OCI-LY1 (cell line): Measurements from ENCODE around the gene UBA6.

ENCODE experiments used
- H2AFZ ChIP-seq: fragments of 200-600 bp; sonication (generic), shearing (Covaris generic); 2 replicates; pipeline ENCODE4 v1.6.0; 2014; ENCODE audit warnings: antibody characterized with exemption, mild to moderate bottlenecking, low read length
- H3F3A ChIP-seq: fragments of 200-600 bp; sonication (generic), shearing (Covaris generic); 2 replicates; pipeline ENCODE4 v1.6.0; 2014; ENCODE audit warnings: mild to moderate bottlenecking, antibody characterized with exemption, low read length, moderate library complexity; ENCODE audit not compliant: insufficient read depth
- H3K27ac ChIP-seq: fragments of 200-600 bp; sonication (generic); 2 replicates; pipeline ENCODE4 v1.5.1; 2014; ENCODE audit warnings: low read length, mixed run types, mild to moderate bottlenecking, low read depth; ENCODE audit not compliant: poor library complexity, severe bottlenecking
- H3K27me3 ChIP-seq: fragments of 200-600 bp; sonication (generic); 2 replicates; pipeline ENCODE4 v1.6.0; 2014; ENCODE audit warnings: antibody characterized with exemption, mild to moderate bottlenecking, low read length, moderate library complexity; ENCODE audit not compliant: insufficient read depth
- H3K36me3 ChIP-seq: fragments of 200-600 bp; sonication (generic); 2 replicates; pipeline ENCODE4 v1.6.1; 2014; ENCODE audit warnings: mild to moderate bottlenecking, antibody characterized with exemption, low read length, moderate library complexity, mixed read lengths; ENCODE audit not compliant: insufficient read depth
- H3K4me1 ChIP-seq: fragments of 200-600 bp; sonication (generic); 2 replicates; pipeline ENCODE4 v1.5.1; 2014; ENCODE audit warnings: mild to moderate bottlenecking, low read length, moderate library complexity; ENCODE audit not compliant: insufficient read depth, severe bottlenecking
- H3K4me2 ChIP-seq: fragments of 200-600 bp; sonication (generic), shearing (Covaris generic); 2 replicates; pipeline ENCODE4 v1.6.1; 2014; ENCODE audit warnings: low read length
- H3K4me3 ChIP-seq: fragments of 200-600 bp; sonication (generic); 2 replicates; pipeline ENCODE4 v1.5.1; 2014; ENCODE audit warnings: low read length, low read depth, mild to moderate bottlenecking, mixed read lengths; ENCODE audit not compliant: poor library complexity, severe bottlenecking
- H3K79me2 ChIP-seq: fragments of 200-600 bp; shearing (Covaris generic); 2 replicates; pipeline ENCODE4 v1.6.1; 2016; ENCODE audit warnings: mixed run types, low read length, mixed read lengths; ENCODE audit not compliant: insufficient read depth
- H3K9ac ChIP-seq: fragments of 200-600 bp; sonication (generic), shearing (Covaris generic); 2 replicates; pipeline ENCODE4 v1.6.1; 2014; ENCODE audit warnings: mild to moderate bottlenecking, low read length, mixed read lengths
- H3K9me2 ChIP-seq: fragments of 200-600 bp; sonication (generic), shearing (Covaris generic); 2 replicates; pipeline ENCODE4 v1.6.1; 2014; ENCODE audit warnings: low read depth, mild to moderate bottlenecking, low read length, mixed read lengths
- H3K9me3 ChIP-seq: fragments of 200-600 bp; shearing (Covaris generic); 2 replicates; pipeline ENCODE4 v1.6.1; 2014; ENCODE audit warnings: low read length, mixed read lengths
- H4K20me1 ChIP-seq: fragments of 200-600 bp; sonication (generic), shearing (Covaris generic); 2 replicates; pipeline ENCODE4 v1.6.0; 2016; ENCODE audit warnings: mild to moderate bottlenecking, low read length; ENCODE audit not compliant: insufficient read depth
- EZH2 ChIP-seq: fragments of 200-600 bp; sonication (generic), shearing (Covaris generic); IDR thresholded peaks from 2 replicates; pipeline ENCODE4 v1.8.0; 2017; ENCODE audit warnings: borderline replicate concordance, mixed run types, mild to moderate bottlenecking, antibody characterized with exemption, low read length, moderate library complexity, mixed read lengths
- TF ChIP-seq, protein P1 (sequence below): fragments of 200-600 bp; sonication (generic), shearing (Covaris generic); IDR thresholded peaks from 2 replicates; pipeline ENCODE4 v1.5.1; 2017; ENCODE audit warnings: mild to moderate bottlenecking, antibody characterized with exemption, low read length, moderate library complexity, mixed read lengths

UBA6 gene

DNA sequence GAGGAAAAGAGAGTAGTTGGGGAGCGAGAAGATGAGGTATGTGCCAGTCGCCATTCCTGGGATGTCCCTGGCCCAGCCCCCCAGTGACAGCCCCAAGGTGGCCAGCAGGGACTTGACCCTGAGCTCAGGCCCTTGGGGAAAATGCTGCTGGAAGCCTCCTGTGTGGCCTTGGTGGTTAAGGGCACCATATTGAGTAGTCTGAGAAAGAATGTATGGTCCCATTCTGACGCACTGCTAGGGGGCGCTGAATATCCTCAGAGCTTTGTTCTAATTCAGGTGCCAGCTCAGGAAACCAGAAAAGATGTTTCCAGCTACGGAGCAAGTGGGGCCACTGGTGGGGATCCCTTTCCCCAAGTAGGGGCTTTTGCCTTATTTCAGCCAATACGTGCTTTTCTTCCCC is 14.0 kb upstream of the UBA6 start:
- H3K27ac ChIP-seq: no peak overlapping the region

DNA sequence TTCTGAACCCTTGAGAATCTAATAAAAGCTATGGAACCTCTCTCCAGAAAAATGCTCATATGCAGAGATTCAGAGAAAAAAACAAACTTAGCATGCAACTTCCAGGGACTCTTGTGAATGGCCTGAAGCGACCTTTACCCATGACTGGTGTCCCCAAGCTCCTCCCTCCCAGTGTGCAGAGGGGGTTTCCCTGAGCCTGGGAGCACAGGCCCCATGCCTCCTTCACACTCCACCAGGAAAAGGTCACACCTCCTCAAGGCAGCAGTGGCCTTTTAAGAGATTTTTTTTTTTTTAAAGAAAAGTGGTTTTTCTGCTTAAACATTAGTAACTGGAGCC is 13.3 kb upstream of the UBA6 start:
- Histone ChIP-seq H2AFZ (no peak overlapping the region), H3K27me3 (no peaks in the 10 kb centered on the region), H4K20me1 (no peaks in the 10 kb centered on the region), H3F3A (no peaks in the 10 kb centered on the region), H3K36me3 (peaks cover 5% of the 10 kb centered on the region), H3K9me3 (no peaks in the 10 kb centered on the region), H3K4me2 (no peak overlapping the region), H3K4me3 (no peak overlapping the region), H3K79me2 (peaks cover 3% of the 10 kb centered on the region), H3K9me2 (no peaks in the 10 kb centered on the region), H3K27ac (no peak overlapping the region), H3K9ac (no peak overlapping the region), H3K4me1 (peaks cover 7% of the 10 kb centered on the region)
- no peak for TF ChIP-seq EZH2
- TF ChIP-seq, protein P1, sequence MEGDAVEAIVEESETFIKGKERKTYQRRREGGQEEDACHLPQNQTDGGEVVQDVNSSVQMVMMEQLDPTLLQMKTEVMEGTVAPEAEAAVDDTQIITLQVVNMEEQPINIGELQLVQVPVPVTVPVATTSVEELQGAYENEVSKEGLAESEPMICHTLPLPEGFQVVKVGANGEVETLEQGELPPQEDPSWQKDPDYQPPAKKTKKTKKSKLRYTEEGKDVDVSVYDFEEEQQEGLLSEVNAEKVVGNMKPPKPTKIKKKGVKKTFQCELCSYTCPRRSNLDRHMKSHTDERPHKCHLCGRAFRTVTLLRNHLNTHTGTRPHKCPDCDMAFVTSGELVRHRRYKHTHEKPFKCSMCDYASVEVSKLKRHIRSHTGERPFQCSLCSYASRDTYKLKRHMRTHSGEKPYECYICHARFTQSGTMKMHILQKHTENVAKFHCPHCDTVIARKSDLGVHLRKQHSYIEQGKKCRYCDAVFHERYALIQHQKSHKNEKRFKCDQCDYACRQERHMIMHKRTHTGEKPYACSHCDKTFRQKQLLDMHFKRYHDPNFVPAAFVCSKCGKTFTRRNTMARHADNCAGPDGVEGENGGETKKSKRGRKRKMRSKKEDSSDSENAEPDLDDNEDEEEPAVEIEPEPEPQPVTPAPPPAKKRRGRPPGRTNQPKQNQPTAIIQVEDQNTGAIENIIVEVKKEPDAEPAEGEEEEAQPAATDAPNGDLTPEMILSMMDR: no peak

More for the DNA sequence above, 14.0 kb upstream of the UBA6 start:
- Histone ChIP-seq H3K4me2 (no peak overlapping the region), H3K4me1 (peaks cover 7% of the 10 kb centered on the region), H3K9ac (no peak overlapping the region), H3K36me3 (no peaks in the 10 kb centered on the region), H3F3A (no peaks in the 10 kb centered on the region), H3K79me2 (no peaks in the 10 kb centered on the region; the same call in 1 of the 2 replicates), H3K9me2 (no peaks in the 10 kb centered on the region), H4K20me1 (no peaks in the 10 kb centered on the region), H3K27me3 (no peaks in the 10 kb centered on the region), H2AFZ (no peak overlapping the region), H3K4me3 (no peak overlapping the region), H3K9me3 (no peaks in the 10 kb centered on the region)
- TF ChIP-seq, protein P1: no peak
- TF ChIP-seq EZH2: no peak

DNA sequence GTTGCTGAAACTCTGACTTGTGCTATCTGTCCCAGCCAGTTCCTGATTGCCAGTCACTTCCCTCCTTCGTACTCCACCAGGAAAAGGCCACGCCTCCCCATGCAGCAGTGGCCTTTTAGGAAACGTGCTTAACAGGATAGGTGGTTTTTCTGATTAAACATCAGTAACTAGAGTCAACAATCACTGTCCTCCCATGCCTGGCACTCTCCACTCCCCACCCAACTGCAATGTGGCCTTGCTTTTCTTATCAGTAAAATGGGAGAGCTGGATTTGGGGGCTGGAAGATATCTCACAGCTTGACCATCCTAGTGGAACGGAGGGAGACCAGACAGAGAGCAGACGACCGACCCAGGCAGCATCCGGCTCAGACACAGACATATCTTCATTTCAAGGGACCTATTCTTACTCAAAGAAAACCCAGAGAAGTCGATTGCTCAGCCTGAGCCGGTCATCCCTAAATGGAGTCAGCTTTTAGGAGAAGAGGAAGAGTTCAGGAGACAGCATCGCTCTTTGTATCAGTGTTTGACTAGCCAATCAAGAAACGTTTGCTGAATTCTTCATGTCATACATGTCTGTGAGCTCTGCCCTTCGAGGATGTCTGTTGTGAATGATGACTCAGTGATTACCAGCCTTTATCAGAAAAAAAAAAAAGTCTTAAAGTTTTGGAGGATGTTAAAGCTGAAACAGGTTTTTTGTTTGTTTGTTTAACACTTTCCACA is 12.7 kb upstream of the UBA6 start:
- no peak overlapping the region for H3K4me2 ChIP-seq

More for the DNA sequence above, 12.7 kb upstream of the UBA6 start:
- no peaks in the 10 kb centered on the region for H3F3A ChIP-seq
- no peaks in the 10 kb centered on the region for H3K27me3 ChIP-seq
- H3K79me2 ChIP-seq: peaks cover 9% of the 10 kb centered on the region
- H3K9ac ChIP-seq: no peak overlapping the region
- no peak overlapping the region for H2AFZ ChIP-seq
- TF ChIP-seq, protein P1: no peak
- TF ChIP-seq EZH2: no peak
- H3K36me3 ChIP-seq: peaks cover 5% of the 10 kb centered on the region
- H3K27ac ChIP-seq: no peak overlapping the region
- no peaks in the 10 kb centered on the region for H4K20me1 ChIP-seq
- H3K4me1 ChIP-seq: peaks cover 7% of the 10 kb centered on the region
- no peaks in the 10 kb centered on the region for H3K9me3 ChIP-seq
- no peak overlapping the region for H3K4me3 ChIP-seq
- H3K9me2 ChIP-seq: no peaks in the 10 kb centered on the region
